Endodermal cell (in vitro differentiated cells): ENCODE data around the gene TCEAL8. TPM values are rescaled to one million over a fixed set of nuclear protein-coding genes. Genes with fewer than 3 reads are reported as not detected.

Experiments used
- DNase-seq: peaks from one replicate; pipeline ENCODE4 v3.0.0-alpha.2; 2017
- H3K27ac ChIP-seq: 2 replicates; pipeline ENCODE4 v1.5.1; 2013; ENCODE audit warnings: mild to moderate bottlenecking, low read depth, low read length, moderate library complexity
- H3K27me3 ChIP-seq: 2 replicates; pipeline ENCODE4 v1.6.1; 2013; ENCODE audit warnings: mild to moderate bottlenecking, low read length, moderate library complexity; ENCODE audit not compliant: insufficient read depth, control insufficient read depth, poor library complexity, severe bottlenecking
- H3K36me3 ChIP-seq: 2 replicates; pipeline ENCODE4 v1.7.0; 2013; ENCODE audit warnings: mild to moderate bottlenecking, low read length, moderate library complexity; ENCODE audit not compliant: control insufficient read depth, insufficient read depth
- H3K4me1 ChIP-seq: one replicate; pipeline ENCODE4 v1.7.0; 2013; ENCODE audit warnings: low read length; ENCODE audit not compliant: control insufficient read depth, insufficient read depth
- H3K4me3 ChIP-seq: 2 replicates; pipeline ENCODE4 v1.5.1; 2013; ENCODE audit warnings: mild to moderate bottlenecking, low read length, moderate library complexity
- H3K9ac ChIP-seq: 2 replicates; pipeline ENCODE4 v1.6.1; 2013; ENCODE audit warnings: mild to moderate bottlenecking, low read length, moderate library complexity; ENCODE audit not compliant: poor library complexity, severe bottlenecking; ENCODE audit errors: extremely low read depth
- H3K9me3 ChIP-seq: 2 replicates; pipeline ENCODE4 v1.6.1; 2013; ENCODE audit warnings: mild to moderate bottlenecking, low read length, moderate library complexity; ENCODE audit not compliant: control insufficient read depth
- H3K27ac Mint-ChIP-seq: 2 replicates; pipeline ENCODE4 v1.8.0; 2020; ENCODE audit warnings: mixed read lengths
- H3K27me3 Mint-ChIP-seq: 2 replicates; pipeline ENCODE4 v1.8.0; 2021; ENCODE audit warnings: mild to moderate bottlenecking, mixed read lengths; ENCODE audit not compliant: insufficient read depth
- H3K36me3 Mint-ChIP-seq: 2 replicates; pipeline ENCODE4 v1.8.0; 2020; ENCODE audit warnings: low read depth, mixed read lengths
- H3K4me1 Mint-ChIP-seq: 2 replicates; pipeline ENCODE4 v1.8.0; 2020; ENCODE audit warnings: mixed read lengths
- H3K4me3 Mint-ChIP-seq: 2 replicates; pipeline ENCODE4 v1.8.0; 2020; ENCODE audit warnings: mild to moderate bottlenecking, moderate library complexity, mixed read lengths
- H3K9me3 Mint-ChIP-seq: 2 replicates; pipeline ENCODE4 v1.8.0; 2020; ENCODE audit warnings: mild to moderate bottlenecking, mixed read lengths
- WGBS, 2 experiments: methylation state at CpG; one replicate each; pipeline versions ENCODE4 v1.1.5 to v1.1.7; 2013; ENCODE audit warnings: missing lambda C conversion rate in 2 of 2, mixed read lengths in 1 of 2; ENCODE audit not compliant: insufficient coverage in 1 of 2, insufficient read length in 1 of 2; 5-methylcytosine and 5-hydroxymethylcytosine counted together
- total RNA-seq, 2 donors: library from RNA; stranded (reverse); fragmentation: NEBNext Ultra II Directional in 1 of 2; extraction: Animal tissue kit (Norgen Biotek cat#: 25700) in 1 of 2; gene quantifications; 2 replicates in 1 of 2; 3 replicates in 1 of 2; pipeline ENCODE4 v1.2.1, GENCODE V29; 2021
- TF ChIP-seq, protein P1 (sequence below): fragments of 200-600 bp; sonication (generic); conservative IDR thresholded peaks from 2 replicates; pipeline ENCODE4 v1.5.0; 2021; ENCODE audit warnings: antibody characterized with exemption, mild to moderate bottlenecking

The TCEAL8 gene
- total RNA-seq, 2 donors from 2014 or later, result 81.4 to 113 TPM

DNA sequence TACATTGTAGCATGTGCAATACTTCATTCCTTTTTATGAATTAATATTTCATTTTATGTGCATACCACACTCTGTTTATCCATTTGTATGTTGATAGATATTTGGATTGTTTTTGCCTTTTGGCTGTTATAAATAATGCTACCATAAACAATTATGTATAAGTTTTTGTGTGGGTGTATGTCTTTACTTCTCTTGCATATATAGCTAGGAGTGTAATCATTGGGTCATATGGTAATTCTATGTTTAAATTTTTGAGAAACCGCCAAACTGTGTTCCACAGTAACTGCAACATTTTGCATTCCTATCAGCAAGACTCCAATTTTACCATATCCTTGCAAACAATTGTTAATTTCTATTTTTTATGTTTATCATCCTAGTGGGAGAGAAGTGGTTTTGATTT is 24.7 kb upstream of the TCEAL8 start:
- Mint-ChIP-seq H3K27ac (no peak overlapping the region), H3K4me1 (no peaks in the 10 kb centered on the region), H3K27me3 (peaks cover 33% of the 10 kb centered on the region), H3K4me3 (no peak overlapping the region), H3K9me3 (peaks cover 34% of the 10 kb centered on the region), H3K36me3 (no peaks in the 10 kb centered on the region)
- no peaks in the 10 kb centered on the region for H3K4me1 ChIP-seq
- no peaks in the 10 kb centered on the region for H3K27me3 ChIP-seq
- DNase-seq, result no peak
- H3K36me3 ChIP-seq, result no peaks in the 10 kb centered on the region
- no CpG with 5 or more reads among the region's 1 CpG for WGBS, 2 experiments
- H3K27ac ChIP-seq, result no peak overlapping the region
- no peak overlapping the region for H3K4me3 ChIP-seq
- no peaks in the 10 kb centered on the region for H3K9me3 ChIP-seq
- no peak overlapping the region for H3K9ac ChIP-seq
- TF ChIP-seq, protein P1, sequence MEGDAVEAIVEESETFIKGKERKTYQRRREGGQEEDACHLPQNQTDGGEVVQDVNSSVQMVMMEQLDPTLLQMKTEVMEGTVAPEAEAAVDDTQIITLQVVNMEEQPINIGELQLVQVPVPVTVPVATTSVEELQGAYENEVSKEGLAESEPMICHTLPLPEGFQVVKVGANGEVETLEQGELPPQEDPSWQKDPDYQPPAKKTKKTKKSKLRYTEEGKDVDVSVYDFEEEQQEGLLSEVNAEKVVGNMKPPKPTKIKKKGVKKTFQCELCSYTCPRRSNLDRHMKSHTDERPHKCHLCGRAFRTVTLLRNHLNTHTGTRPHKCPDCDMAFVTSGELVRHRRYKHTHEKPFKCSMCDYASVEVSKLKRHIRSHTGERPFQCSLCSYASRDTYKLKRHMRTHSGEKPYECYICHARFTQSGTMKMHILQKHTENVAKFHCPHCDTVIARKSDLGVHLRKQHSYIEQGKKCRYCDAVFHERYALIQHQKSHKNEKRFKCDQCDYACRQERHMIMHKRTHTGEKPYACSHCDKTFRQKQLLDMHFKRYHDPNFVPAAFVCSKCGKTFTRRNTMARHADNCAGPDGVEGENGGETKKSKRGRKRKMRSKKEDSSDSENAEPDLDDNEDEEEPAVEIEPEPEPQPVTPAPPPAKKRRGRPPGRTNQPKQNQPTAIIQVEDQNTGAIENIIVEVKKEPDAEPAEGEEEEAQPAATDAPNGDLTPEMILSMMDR, result no peak

GRCh38 chrX:103276581-103277002 is 21.6 kb upstream of the TCEAL8 start, which contains the start of gene TCEAL5:
Gene TCEAL5, minus strand, starts transcription at chrX:103276750. Its CDS starts 2,187 bp downstream, at chrX:103274563.
- Mint-ChIP-seq H3K4me1 (no peaks in the 10 kb centered on the region), H3K27ac (no peak within 1 kb of the TSS), H3K9me3 (peaks cover 15% of the 10 kb centered on the region), H3K36me3 (no peaks in the 10 kb centered on the region), H3K4me3 (peak within 1 kb of the TSS; percentile 33), H3K27me3 (peaks cover 37% of the 10 kb centered on the region)
- H3K4me3 ChIP-seq, result no peak within 1 kb of the TSS
- no peaks in the 10 kb centered on the region for H3K4me1 ChIP-seq
- TF ChIP-seq, protein P1, result no peak
- no peaks in the 10 kb centered on the region for H3K27me3 ChIP-seq
- no peak within 1 kb of the TSS for H3K9ac ChIP-seq
- no peak for DNase-seq
- H3K27ac ChIP-seq, result no peak within 1 kb of the TSS
- 83% methylated on average over 16 of the region's 17 CpGs; no CpG with 5 or more reads in 1 of the 2 experiments for WGBS, 2 experiments
- no peaks in the 10 kb centered on the region for H3K36me3 ChIP-seq
- H3K9me3 ChIP-seq, result no peaks in the 10 kb centered on the region

GRCh38 chrX:103275947-103276567 is 21.1 kb upstream of the TCEAL8 start:
- no peaks in the 10 kb centered on the region for H3K36me3 ChIP-seq
- H3K4me3 ChIP-seq, result no peak overlapping the region
- no peaks in the 10 kb centered on the region for H3K4me1 ChIP-seq
- peaks cover 15% of the 10 kb centered on the region for H3K9me3 Mint-ChIP-seq
- H3K36me3 Mint-ChIP-seq, result no peaks in the 10 kb centered on the region
- H3K9ac ChIP-seq, result no peak overlapping the region
- no peak for DNase-seq
- peak overlapping the region; percentile 33 for H3K4me3 Mint-ChIP-seq
- peaks cover 2% of the 10 kb centered on the region for H3K4me1 Mint-ChIP-seq
- H3K27me3 Mint-ChIP-seq, result peaks cover 37% of the 10 kb centered on the region
- no peak overlapping the region for H3K27ac ChIP-seq
- H3K9me3 ChIP-seq, result no peaks in the 10 kb centered on the region
- no peaks in the 10 kb centered on the region for H3K27me3 ChIP-seq
- WGBS, 2 experiments, result 94% methylated on average over 18 of the region's 23 CpGs; no CpG with 5 or more reads in 1 of the 2 experiments
- TF ChIP-seq, protein P1, result no peak
- no peak overlapping the region for H3K27ac Mint-ChIP-seq
